Uterus (tissue), 4 donors: ENCODE measurements around the gene SYT14. TPM values are rescaled to one million over a fixed set of nuclear protein-coding genes. Genes with fewer than 3 reads are reported as not detected.

Experiments
- DNase-seq, 2 donors: peaks; one replicate each; pipeline ENCODE4 v3.0.0-alpha.2; 2019 to 2020
- H3K27ac ChIP-seq, 2 donors: fragments of 200-600 bp; sonication (generic); 1 replicate in 1 of 2; 2 replicates in 1 of 2; pipeline ENCODE4 v1.5.1; 2016 to 2018
- H3K27me3 ChIP-seq, 2 donors: fragments of 200-600 bp; sonication (generic); one replicate each; pipeline ENCODE4 v1.5.1; 2018 to 2019; ENCODE audit warnings: control low read depth in 1 of 2
- H3K36me3 ChIP-seq, 2 donors: fragments of 200-600 bp; sonication (generic); one replicate each; pipeline ENCODE4 v1.5.1; 2019; ENCODE audit warnings: control low read depth in 1 of 2
- H3K4me1 ChIP-seq, 2 donors: fragments of 200-600 bp; sonication (generic); one replicate each; pipeline ENCODE4 v1.5.1; 2018 to 2019; ENCODE audit warnings: control low read depth in 1 of 2
- H3K4me3 ChIP-seq, 2 donors: fragments of 200-600 bp; sonication (generic); 1 replicate in 1 of 2; 2 replicates in 1 of 2; pipeline ENCODE4 v1.5.1; 2018 to 2019; ENCODE audit warnings: mild to moderate bottlenecking in 1 of 2
- H3K9me3 ChIP-seq, 2 donors: fragments of 200-600 bp; sonication (generic); one replicate each; pipeline ENCODE4 v1.5.1; 2019; ENCODE audit warnings: control low read depth in 1 of 2
- POLR2A ChIP-seq, 2 donors: fragments of 450-650 bp; IDR thresholded peaks; one replicate each; pipeline ENCODE4 v1.6.1; 2016; ENCODE audit warnings: antibody characterized with exemption in 2 of 2, mild to moderate bottlenecking in 1 of 2, moderate library complexity in 1 of 2
- intact Hi-C: fragments of 100-400 bp; cut with DNase I; formaldehyde crosslinking; loops from one replicate; pipeline ENCODE4 v1.15.1; 2023; ENCODE audit warnings: low total_unique reads
- total RNA-seq, 4 donors: library from RNA; depleted of rRNA in 3 of 4; stranded (reverse); fragments of >200 nt in 3 of 4; gene quantifications; one replicate each; pipeline versions ENCODE4 v1.1.0 to v1.2.4, GENCODE V29; 2014 to 2023
- TF ChIP-seq, protein P1 (sequence below), 4 experiments: fragments of 200-600 bp in 2 of 4; fragments of 450-650 bp in 2 of 4; sonication (generic) in 2 of 4; IDR thresholded peaks; one replicate each; pipeline ENCODE4 v1.5.1; 2016 to 2019; ENCODE audit warnings: antibody characterized with exemption in 4 of 4, mild to moderate bottlenecking in 2 of 4, moderate library complexity in 1 of 4
- donor health status: DM: yes; HTN: yes; CAD: no.

Gene SYT14
- total RNA-seq, 4 donors from 2014 or later = under 0.01 to 1.0 TPM; not detected in 2

DNA sequence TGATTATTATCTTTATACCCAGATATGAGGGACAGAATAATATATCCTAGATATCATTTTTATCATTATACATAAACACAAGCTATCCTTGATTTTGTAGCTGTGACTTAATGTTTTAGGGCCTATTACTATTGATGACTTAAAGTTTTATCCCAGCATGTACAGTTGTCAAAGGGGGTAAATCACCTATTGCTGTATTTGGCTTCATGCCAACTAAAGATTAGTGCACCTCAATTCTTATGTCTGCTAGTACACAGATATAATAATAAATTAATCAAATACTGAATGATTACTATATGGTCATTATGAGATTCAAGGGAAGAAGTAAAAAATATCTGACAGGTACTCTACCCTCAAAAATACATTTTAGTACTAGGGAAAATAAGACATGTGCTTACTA is 84.0 kb downstream of the SYT14 start:
- DNase-seq = no peak
- intact Hi-C loops = no loop called here
- TF ChIP-seq POLR2A (IDR thresholded peaks at IDR 0.05) = no peak
- TF ChIP-seq, protein P1, sequence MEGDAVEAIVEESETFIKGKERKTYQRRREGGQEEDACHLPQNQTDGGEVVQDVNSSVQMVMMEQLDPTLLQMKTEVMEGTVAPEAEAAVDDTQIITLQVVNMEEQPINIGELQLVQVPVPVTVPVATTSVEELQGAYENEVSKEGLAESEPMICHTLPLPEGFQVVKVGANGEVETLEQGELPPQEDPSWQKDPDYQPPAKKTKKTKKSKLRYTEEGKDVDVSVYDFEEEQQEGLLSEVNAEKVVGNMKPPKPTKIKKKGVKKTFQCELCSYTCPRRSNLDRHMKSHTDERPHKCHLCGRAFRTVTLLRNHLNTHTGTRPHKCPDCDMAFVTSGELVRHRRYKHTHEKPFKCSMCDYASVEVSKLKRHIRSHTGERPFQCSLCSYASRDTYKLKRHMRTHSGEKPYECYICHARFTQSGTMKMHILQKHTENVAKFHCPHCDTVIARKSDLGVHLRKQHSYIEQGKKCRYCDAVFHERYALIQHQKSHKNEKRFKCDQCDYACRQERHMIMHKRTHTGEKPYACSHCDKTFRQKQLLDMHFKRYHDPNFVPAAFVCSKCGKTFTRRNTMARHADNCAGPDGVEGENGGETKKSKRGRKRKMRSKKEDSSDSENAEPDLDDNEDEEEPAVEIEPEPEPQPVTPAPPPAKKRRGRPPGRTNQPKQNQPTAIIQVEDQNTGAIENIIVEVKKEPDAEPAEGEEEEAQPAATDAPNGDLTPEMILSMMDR (IDR thresholded peaks at IDR 0.05) = no peak
- no peak overlapping the region for H3K27ac ChIP-seq
- H3K4me3 ChIP-seq = no peak overlapping the region
- no peaks in the 10 kb centered on the region for H3K27me3 ChIP-seq
- no peaks in the 10 kb centered on the region for H3K4me1 ChIP-seq
- H3K36me3 ChIP-seq = no peaks in the 10 kb centered on the region
- no peaks in the 10 kb centered on the region for H3K9me3 ChIP-seq

DNA sequence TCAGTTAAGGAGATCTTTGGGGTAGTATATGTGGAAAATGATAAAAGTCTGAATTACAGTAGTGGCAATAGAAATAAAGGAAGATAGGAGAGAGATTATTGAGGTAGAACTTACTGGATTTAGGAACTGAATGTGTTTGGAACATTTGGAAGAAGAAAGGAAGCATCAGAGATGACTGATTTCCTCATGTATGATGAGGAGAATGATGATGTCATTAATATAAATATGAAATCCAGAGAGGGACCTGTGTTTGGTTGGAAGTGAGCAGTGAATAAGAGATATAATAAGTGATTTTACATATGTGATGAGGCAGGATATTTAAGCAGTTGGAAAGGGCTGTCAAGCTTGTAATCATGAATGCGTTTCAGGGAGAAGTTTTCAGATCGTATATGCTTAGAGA is 86.3 kb downstream of the SYT14 start:
- Histone ChIP-seq H3K9me3 (no peaks in the 10 kb centered on the region), H3K27me3 (no peaks in the 10 kb centered on the region), H3K4me3 (no peak overlapping the region), H3K4me1 (no peaks in the 10 kb centered on the region), H3K36me3 (no peaks in the 10 kb centered on the region), H3K27ac (no peak overlapping the region)
- intact Hi-C loops = no loop called here
- DNase-seq = no peak
- TF ChIP-seq, protein P1 (IDR thresholded peaks at IDR 0.05) = no peak
- TF ChIP-seq POLR2A (IDR thresholded peaks at IDR 0.05) = no peak

DNA sequence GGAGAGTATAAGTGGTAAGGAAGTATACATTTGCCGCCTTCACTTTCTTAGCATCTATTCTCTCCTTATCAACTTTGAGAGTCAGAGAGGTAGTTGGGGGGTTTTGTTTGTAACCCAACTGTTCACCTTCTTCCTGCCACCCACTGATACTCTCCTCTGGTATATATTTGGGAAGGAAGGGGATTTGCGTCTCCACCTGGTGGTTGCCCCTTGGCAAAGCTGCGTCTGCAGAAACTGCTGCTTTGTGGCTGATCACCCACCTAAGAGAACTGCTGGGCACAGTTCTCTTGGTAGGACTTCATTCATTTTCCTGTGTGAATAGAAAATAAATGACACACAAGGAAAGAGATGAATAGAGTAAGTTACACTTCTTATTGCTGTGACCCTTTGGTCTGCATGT is 87.0 kb downstream of the SYT14 start:
- intact Hi-C loops = no loop called here
- Histone ChIP-seq H3K36me3 (no peaks in the 10 kb centered on the region), H3K27me3 (no peaks in the 10 kb centered on the region), H3K4me1 (no peaks in the 10 kb centered on the region), H3K4me3 (no peak overlapping the region), H3K9me3 (no peaks in the 10 kb centered on the region), H3K27ac (no peak overlapping the region)
- DNase-seq = no peak
- TF ChIP-seq, protein P1 (IDR thresholded peaks at IDR 0.05) = no peak
- TF ChIP-seq POLR2A (IDR thresholded peaks at IDR 0.05) = no peak

DNA sequence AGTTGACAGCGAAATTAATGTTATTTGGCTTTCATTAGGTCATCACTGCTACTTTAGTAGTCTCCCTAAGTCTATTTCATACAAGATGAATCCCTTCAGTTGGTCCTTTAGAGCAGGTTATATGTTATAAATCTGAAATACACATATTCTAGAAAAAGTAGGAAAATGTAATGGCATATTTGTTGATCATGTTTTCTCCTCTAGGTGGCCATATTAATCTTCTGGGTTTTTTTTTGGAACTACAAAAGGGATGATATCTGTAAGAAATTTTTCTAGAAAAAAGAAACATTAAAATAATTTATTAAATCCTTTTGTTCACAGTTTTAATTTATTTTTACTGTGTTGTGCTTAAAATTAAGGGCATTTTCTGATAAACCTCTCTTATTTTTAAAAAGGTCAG is 87.9 kb downstream of the SYT14 start:
- no peak overlapping the region for H3K27ac ChIP-seq
- TF ChIP-seq POLR2A (IDR thresholded peaks at IDR 0.05) = no peak
- TF ChIP-seq, protein P1 (IDR thresholded peaks at IDR 0.05) = no peak
- H3K9me3 ChIP-seq = no peaks in the 10 kb centered on the region
- DNase-seq = no peak
- no peaks in the 10 kb centered on the region for H3K36me3 ChIP-seq
- no peak overlapping the region for H3K4me3 ChIP-seq
- H3K27me3 ChIP-seq = no peaks in the 10 kb centered on the region
- no peaks in the 10 kb centered on the region for H3K4me1 ChIP-seq
- intact Hi-C loops = no loop called here

DNA sequence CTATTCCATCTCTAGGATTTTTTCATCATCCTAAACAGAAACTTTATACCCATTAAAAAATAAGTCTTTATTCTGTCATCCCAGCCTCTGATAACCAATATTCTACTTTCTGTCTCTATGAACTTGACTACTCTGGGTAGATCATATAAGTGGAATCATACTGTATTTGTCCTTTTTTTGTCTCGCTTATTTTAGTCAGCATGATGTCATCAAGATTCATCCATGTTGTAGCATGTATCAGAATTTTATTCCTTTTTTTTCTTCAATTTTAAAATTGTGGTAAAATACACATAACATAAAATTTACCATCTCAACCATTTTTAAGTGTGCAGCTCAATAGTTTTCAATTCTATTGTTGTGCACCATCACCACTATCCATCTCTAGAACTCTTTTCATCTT is 90.0 kb downstream of the SYT14 start:
- Histone ChIP-seq H3K36me3 (no peaks in the 10 kb centered on the region), H3K9me3 (no peaks in the 10 kb centered on the region), H3K27me3 (no peaks in the 10 kb centered on the region), H3K27ac (no peak overlapping the region), H3K4me3 (no peak overlapping the region), H3K4me1 (no peaks in the 10 kb centered on the region)
- TF ChIP-seq, protein P1 (IDR thresholded peaks at IDR 0.05) = no peak
- TF ChIP-seq POLR2A (IDR thresholded peaks at IDR 0.05) = no peak
- intact Hi-C loops = no loop called here
- DNase-seq = no peak
